BJ (cell line): ENCODE data around the gene KLF7. TPM values are rescaled to one million over a fixed set of nuclear protein-coding genes. Genes with fewer than 3 reads are reported as not detected.

ENCODE experiments used
- CTCF ChIA-PET: fragments of 350-600 bp; formaldehyde crosslinking; extraction: SDS; loops from one replicate; lab custom pipeline; 2021; ENCODE audit warnings: antibody characterized with exemption, inconsistent platforms; lab: Yijun Ruan, JAX
- POLR2A ChIA-PET: fragments of 300-600 bp; sonication (Branson Sonifier 250); formaldehyde crosslinking; extraction: SDS; loops from one replicate; lab custom pipeline; 2021; ENCODE audit warnings: antibody characterized with exemption; lab: Charles Lee
- DNase-seq: peaks from one replicate; pipeline ENCODE4 v3.0.0-alpha.2; 2011; ENCODE audit warnings: low read depth
- H3K27me3 ChIP-seq: 2 replicates; pipeline ENCODE4 v1.6.0; 2011; ENCODE audit warnings: low read length; ENCODE audit not compliant: control insufficient read depth, insufficient read depth
- H3K36me3 ChIP-seq: 2 replicates; pipeline ENCODE4 v1.5.1; 2011; ENCODE audit warnings: low read length; ENCODE audit not compliant: control insufficient read depth, insufficient read depth
- H3K4me3 ChIP-seq: 2 replicates; pipeline ENCODE4 v1.5.1; 2011; ENCODE audit warnings: low read depth, mild to moderate bottlenecking, control low read depth, low read length
- polyA plus RNA-seq: library from polyadenylated mRNA; depleted of rRNA; stranded (reverse); fragments of >200 nt; gene quantifications from 2 replicates; pipeline ENCODE4 v1.2.3, GENCODE V29; 2011
- TF ChIP-seq, protein P1 (sequence below): IDR thresholded peaks from 2 replicates; pipeline ENCODE4 v1.5.1; 2011; ENCODE audit warnings: low read depth, mild to moderate bottlenecking, control low read depth, inconsistent platforms, low read length, moderate library complexity; ENCODE audit not compliant: insufficient read depth

The KLF7 gene
- polyA plus RNA-seq, 1 experiment = 41.9 TPM

- DNase-seq = no peak
- TF ChIP-seq, protein P1, sequence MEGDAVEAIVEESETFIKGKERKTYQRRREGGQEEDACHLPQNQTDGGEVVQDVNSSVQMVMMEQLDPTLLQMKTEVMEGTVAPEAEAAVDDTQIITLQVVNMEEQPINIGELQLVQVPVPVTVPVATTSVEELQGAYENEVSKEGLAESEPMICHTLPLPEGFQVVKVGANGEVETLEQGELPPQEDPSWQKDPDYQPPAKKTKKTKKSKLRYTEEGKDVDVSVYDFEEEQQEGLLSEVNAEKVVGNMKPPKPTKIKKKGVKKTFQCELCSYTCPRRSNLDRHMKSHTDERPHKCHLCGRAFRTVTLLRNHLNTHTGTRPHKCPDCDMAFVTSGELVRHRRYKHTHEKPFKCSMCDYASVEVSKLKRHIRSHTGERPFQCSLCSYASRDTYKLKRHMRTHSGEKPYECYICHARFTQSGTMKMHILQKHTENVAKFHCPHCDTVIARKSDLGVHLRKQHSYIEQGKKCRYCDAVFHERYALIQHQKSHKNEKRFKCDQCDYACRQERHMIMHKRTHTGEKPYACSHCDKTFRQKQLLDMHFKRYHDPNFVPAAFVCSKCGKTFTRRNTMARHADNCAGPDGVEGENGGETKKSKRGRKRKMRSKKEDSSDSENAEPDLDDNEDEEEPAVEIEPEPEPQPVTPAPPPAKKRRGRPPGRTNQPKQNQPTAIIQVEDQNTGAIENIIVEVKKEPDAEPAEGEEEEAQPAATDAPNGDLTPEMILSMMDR = no peak
- Histone ChIP-seq H3K36me3 (peaks cover 16% of the 10 kb centered on the region), H3K4me3 (no peak overlapping the region), H3K27me3 (no peaks in the 10 kb centered on the region)
- ChIA-PET CTCF (no interaction called here), POLR2A (no interaction called here)
These were observed 62.6 kb downstream of the KLF7 start for GRCh38 chr2:207103132-207103531.

DNA sequence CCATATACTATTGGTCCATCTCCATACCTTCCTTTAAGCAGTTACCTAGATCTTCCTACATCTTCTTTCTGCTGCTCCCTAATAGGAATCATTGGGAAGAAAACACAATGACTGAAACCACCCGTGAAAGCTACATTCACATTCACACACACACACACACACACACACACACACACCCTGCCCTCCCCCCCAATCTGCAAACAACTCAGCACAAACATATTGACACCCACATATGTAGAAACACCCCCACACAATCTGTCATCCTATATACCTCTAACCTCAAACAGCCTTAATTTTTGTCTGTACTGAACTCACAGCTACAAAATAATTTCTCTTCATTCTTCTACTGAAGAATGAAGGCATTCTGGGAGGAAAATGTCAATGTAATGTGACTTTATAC, 63.8 kb downstream of the KLF7 start:
- Histone ChIP-seq H3K27me3 (no peaks in the 10 kb centered on the region), H3K36me3 (peaks cover 10% of the 10 kb centered on the region), H3K4me3 (no peak overlapping the region)
- ChIA-PET POLR2A (no interaction called here), CTCF (no interaction called here)
- no peak for DNase-seq
- TF ChIP-seq, protein P1 = no peak

DNA sequence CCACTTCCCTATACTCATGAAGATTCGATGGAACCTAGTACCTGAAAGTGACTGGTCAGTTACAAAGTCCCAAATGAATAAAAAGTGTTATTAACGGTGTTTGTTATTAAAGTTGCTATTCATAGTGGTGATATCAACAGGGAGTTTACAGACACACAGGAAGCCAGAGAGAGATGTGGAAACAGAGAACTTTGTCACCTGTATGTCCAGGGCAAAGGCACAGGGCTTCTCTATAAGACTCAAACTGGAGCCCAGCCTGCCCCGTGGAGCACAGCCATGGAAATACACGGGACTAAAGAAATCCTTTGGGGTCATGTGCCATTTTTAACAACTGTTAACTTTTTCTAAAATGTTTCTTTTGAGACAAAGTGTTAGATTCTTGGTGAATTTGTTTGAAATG, 68.5 kb downstream of the KLF7 start:
- no peak overlapping the region for H3K4me3 ChIP-seq
- DNase-seq = no peak
- TF ChIP-seq, protein P1 = no peak
- H3K36me3 ChIP-seq = peaks cover 2% of the 10 kb centered on the region; the same call in 1 of the 2 replicates
- H3K27me3 ChIP-seq = no peaks in the 10 kb centered on the region
- CTCF ChIA-PET = no interaction called here
- POLR2A ChIA-PET = no interaction called here

GRCh38 chr2:207095963-207096362, 69.8 kb downstream of the KLF7 start:
- Histone ChIP-seq H3K27me3 (no peaks in the 10 kb centered on the region), H3K4me3 (no peak overlapping the region), H3K36me3 (no peaks in the 10 kb centered on the region)
- ChIA-PET CTCF (interaction anchor here (1.5 kb wide), 1 partner anchor 11 kb away, joined by 3 read pairs; no protein-coding TSS in a partner anchor), POLR2A (no interaction called here)
- TF ChIP-seq, protein P1 = no peak
- DNase-seq = no peak

DNA sequence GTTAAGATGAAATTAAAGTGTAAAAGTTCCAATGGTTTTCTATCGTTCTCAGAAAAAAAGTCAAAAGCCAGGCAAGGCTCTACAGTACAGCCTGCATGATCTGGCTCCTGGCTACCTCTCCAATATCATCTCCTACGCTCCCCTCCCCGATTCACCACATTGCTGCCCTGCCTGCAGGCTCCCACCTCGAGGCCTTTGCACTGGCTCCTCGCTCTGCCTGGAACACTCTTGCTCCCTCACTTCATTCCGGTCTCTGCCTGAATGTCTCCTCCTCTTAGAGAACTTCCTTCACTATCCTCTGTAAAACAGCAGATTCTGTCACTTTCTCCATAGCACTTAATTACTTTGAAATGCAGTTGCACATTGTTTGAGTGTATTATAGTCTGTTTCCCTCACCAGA, 72.5 kb downstream of the KLF7 start:
- peaks cover 3% of the 10 kb centered on the region for H3K36me3 ChIP-seq
- H3K4me3 ChIP-seq = no peak overlapping the region
- ChIA-PET POLR2A (no interaction called here), CTCF (no interaction called here)
- TF ChIP-seq, protein P1 = no peak
- no peak for DNase-seq
- no peaks in the 10 kb centered on the region for H3K27me3 ChIP-seq
